Stimulated activated CD8-positive, alpha-beta memory T cell treated with anti-CD3 and anti-CD28 coated beads, Interleukin-15, amount 100 ng/mL, for 24 hours (primary cell): ENCODE data around the gene FALEC.
"Not testable (repeated sequence)": the region's sequence is repeated elsewhere in the genome, so short reads cannot be mapped to it uniquely, and the experiment has no call there.

Source experiments
- DNase-seq: peaks from one replicate; pipeline ENCODE4 v3.0.0-alpha.2; 2020; ENCODE audit warnings: low read depth

The FALEC gene

GRCh38 chr1:150574260-150575071, 58.9 kb downstream of the FALEC start:
- no peak for DNase-seq

GRCh38 chr1:150575072-150575489, 59.5 kb downstream of the FALEC start:
- DNase-seq, result no peak

GRCh38 chr1:150575518-150576366, 60.2 kb downstream of the FALEC start:
- no peak for DNase-seq

GRCh38 chr1:150576367-150576711, 60.8 kb downstream of the FALEC start:
- DNase-seq, result no peak

- no peak for DNase-seq
Observed at GRCh38 chr1:150576794-150577556, 61.4 kb downstream of the FALEC start.

- no peak for DNase-seq
Observed at GRCh38 chr1:150577557-150578271, 62.2 kb downstream of the FALEC start.

- DNase-seq, result no peak
Observed at GRCh38 chr1:150578272-150579109, 62.9 kb downstream of the FALEC start.

- DNase-seq, result peak; percentile 68
Observed at GRCh38 chr1:150579110-150579944, 63.8 kb downstream of the FALEC start, which contains the start of gene MCL1. Gene MCL1 (minus strand): TSS chr1:150579610. CDS start chr1:150579530, 80 bp downstream.

- no peak for DNase-seq
Observed at GRCh38 chr1:150579945-150580642, 64.5 kb downstream of the FALEC start.

GRCh38 chr1:150580966-150581365, 65.4 kb downstream of the FALEC start:
- DNase-seq, result not testable (repeated sequence)

GRCh38 chr1:150581437-150581836, 65.9 kb downstream of the FALEC start:
- DNase-seq, result not testable (repeated sequence)

- DNase-seq, result not testable (repeated sequence)
Observed at GRCh38 chr1:150581962-150582361, 66.4 kb downstream of the FALEC start.

GRCh38 chr1:150582371-150582770, 66.8 kb downstream of the FALEC start:
- DNase-seq, result no peak
